H1 (cell line): ENCODE results near the gene GUCY1A2.
A peak's percentile ranks its signal among the peaks of the same experiment; 100 is the strongest.

ENCODE experiments used
- ATF2 ChIP-seq: IDR thresholded peaks from 2 replicates; pipeline ENCODE4 v1.6.1; 2012; ENCODE audit warnings: low read length, inconsistent platforms
- CTCF ChIP-seq, 3 experiments: IDR thresholded peaks; 1 replicate in 2 of 3; 2 replicates in 1 of 3; pipeline versions ENCODE4 v1.5.1 to v1.6.1; 2011; ENCODE audit warnings: low read length in 3 of 3, mild to moderate bottlenecking in 3 of 3, inconsistent platforms in 2 of 3, low read depth in 1 of 3, moderate library complexity in 1 of 3; ENCODE audit not compliant: insufficient read depth in 1 of 3; ENCODE audit errors: control extremely low read depth in 1 of 3
- EP300 ChIP-seq, 2 experiments: IDR thresholded peaks; 1 replicate in 1 of 2; 2 replicates in 1 of 2; pipeline ENCODE4 v1.6.1; 2011 to 2012; ENCODE audit warnings: low read depth in 2 of 2, low read length in 2 of 2, mild to moderate bottlenecking in 2 of 2, borderline replicate concordance in 1 of 2, inconsistent platforms in 1 of 2, moderate library complexity in 1 of 2
- JUND ChIP-seq: IDR thresholded peaks from 2 replicates; pipeline ENCODE4 v1.6.1; 2011; ENCODE audit warnings: mild to moderate bottlenecking, improper control_type of control experiment, low read length
- POLR2A ChIP-seq, 2 experiments: IDR thresholded peaks; 1 replicate in 1 of 2; 2 replicates in 1 of 2; pipeline ENCODE4 v1.6.1; 2011; ENCODE audit warnings: low read depth in 2 of 2, low read length in 2 of 2, mild to moderate bottlenecking in 2 of 2; ENCODE audit errors: control extremely low read depth in 1 of 2
- RFX5 ChIP-seq: IDR thresholded peaks from 2 replicates; pipeline ENCODE4 v1.6.1; 2011; ENCODE audit warnings: low read depth, low read length, improper control_type of control experiment, borderline replicate concordance
- SIX5 ChIP-seq: IDR thresholded peaks from 2 replicates; pipeline ENCODE4 v1.6.1; 2011; ENCODE audit warnings: mild to moderate bottlenecking, low read depth, low read length

GRCh38 chr11:107017433-107018218 lies 650 bp downstream of the GUCY1A2 start:
- TF ChIP-seq JUND (no peak), CTCF (IDR thresholded peaks at IDR 0.05; ENCODE audit: control extremely low read depth in 1 of 3, insufficient read depth in 1 of 3, low read depth in 1 of 3, low read length in 3 of 3) (peak; percentile 71 to 79 (median 78)), SIX5 (no peak), RFX5 (no peak), POLR2A (IDR thresholded peaks at IDR 0.05; ENCODE audit: control extremely low read depth in 1 of 2, low read depth in 2 of 2, low read length in 2 of 2) (no peak), EP300 (IDR thresholded peaks at IDR 0.05; ENCODE audit: borderline replicate concordance in 1 of 2, low read depth in 2 of 2, low read length in 2 of 2) (no peak), ATF2 (no peak)
